Amniotic epithelial cell (primary cell): Measurements from ENCODE around the gene PRIM1.
"Not testable (repeated sequence)": the region's sequence is repeated elsewhere in the genome, so short reads cannot be mapped to it uniquely, and the experiment has no call there.

Experiments used
- DNase-seq: peaks from one replicate; pipeline ENCODE4 v3.0.0-alpha.2; 2010; ENCODE audit warnings: low read depth

PRIM1 gene

GRCh38 chr12:56751712-56752598, at the start of gene PRIM1:
PRIM1 (minus strand) TSS chr12:56752323; CDS start chr12:56752298, 25 bp downstream.
- DNase-seq = peak; percentile 61

- no peak for DNase-seq
Measured at GRCh38 chr12:56800221-56800620, 48.1 kb upstream of the PRIM1 start.

- not testable (repeated sequence) for DNase-seq
Measured at GRCh38 chr12:56799345-56799744, 47.2 kb upstream of the PRIM1 start.

GRCh38 chr12:56795791-56796190, 43.7 kb upstream of the PRIM1 start:
- not testable (repeated sequence) for DNase-seq

GRCh38 chr12:56795046-56795562, 43.0 kb upstream of the PRIM1 start:
- DNase-seq = not testable (repeated sequence)

- DNase-seq = not testable (repeated sequence)
Measured at GRCh38 chr12:56793124-56793523, 41.0 kb upstream of the PRIM1 start.

- DNase-seq = no peak
Measured at GRCh38 chr12:56792678-56793077, 40.6 kb upstream of the PRIM1 start.

- DNase-seq = not testable (repeated sequence)
Measured at GRCh38 chr12:56789429-56789828, 37.3 kb upstream of the PRIM1 start.

GRCh38 chr12:56787498-56787897, 35.4 kb upstream of the PRIM1 start:
- DNase-seq = no peak

- no peak for DNase-seq
Measured at GRCh38 chr12:56785874-56786273, 33.8 kb upstream of the PRIM1 start.

GRCh38 chr12:56785141-56785865, 33.2 kb upstream of the PRIM1 start:
- DNase-seq = no peak

- DNase-seq = no peak
Measured at GRCh38 chr12:56781726-56782125, 29.6 kb upstream of the PRIM1 start.

GRCh38 chr12:56778756-56779155, 26.6 kb upstream of the PRIM1 start:
- DNase-seq = no peak

- DNase-seq = no peak
Measured at GRCh38 chr12:56776654-56777053, 24.5 kb upstream of the PRIM1 start.

- DNase-seq = no peak
Measured at GRCh38 chr12:56775638-56776037, 23.5 kb upstream of the PRIM1 start.

- DNase-seq = no peak
Measured at GRCh38 chr12:56773113-56773512, 21.0 kb upstream of the PRIM1 start.

GRCh38 chr12:56772625-56773024, 20.5 kb upstream of the PRIM1 start:
- no peak for DNase-seq

GRCh38 chr12:56769868-56770267, 17.7 kb upstream of the PRIM1 start:
- DNase-seq = no peak

- DNase-seq = no peak
Measured at GRCh38 chr12:56768424-56768823, 16.3 kb upstream of the PRIM1 start.

GRCh38 chr12:56766535-56766934, 14.4 kb upstream of the PRIM1 start:
- DNase-seq = no peak

GRCh38 chr12:56763753-56764657, 11.9 kb upstream of the PRIM1 start:
- peak; percentile 80 for DNase-seq

GRCh38 chr12:56761812-56762211, 9.7 kb upstream of the PRIM1 start:
- peak; percentile 13 for DNase-seq
